K562 (cell line): ENCODE data around the gene POR. TPM values are rescaled to one million over a fixed set of nuclear protein-coding genes. Genes with fewer than 3 reads are reported as not detected.

Experiments used
- ATF1 ChIP-seq, 2 experiments: fragments of 450-650 bp in 1 of 2; IDR thresholded peaks; 2 replicates each; pipeline ENCODE4 v1.6.1; 2016; ENCODE audit warnings: missing compliant biosample characterization in 1 of 2, missing genetic modification characterization in 1 of 2
- CBX1 ChIP-seq: sonication (generic); IDR thresholded peaks from 2 replicates; pipeline ENCODE4 v1.6.1; 2016; ENCODE audit warnings: antibody characterized with exemption, low read depth, mild to moderate bottlenecking
- CREM ChIP-seq: IDR thresholded peaks from 2 replicates; pipeline ENCODE4 v1.6.1; 2014; ENCODE audit warnings: antibody characterized with exemption, low read depth
- DACH1 ChIP-seq: fragments of 450-650 bp; IDR thresholded peaks from 2 replicates; pipeline ENCODE4 v1.6.1; 2018; ENCODE audit not compliant: partially characterized antibody
- EP400 ChIP-seq: fragments of 450-650 bp; IDR thresholded peaks from 2 replicates; pipeline ENCODE4 v1.6.1; 2017; ENCODE audit warnings: antibody characterized with exemption, mild to moderate bottlenecking, moderate library complexity
- ERF ChIP-seq: fragments of 450-650 bp; formaldehyde crosslinking; IDR thresholded peaks from 2 replicates; pipeline ENCODE4 v1.4.0; 2020; ENCODE audit warnings: mild to moderate bottlenecking, mixed read lengths
- ESRRB ChIP-seq: fragments of 250-450 bp; sonication (Bioruptor Pico); IDR thresholded peaks from 2 replicates; pipeline ENCODE4 v1.5.0; 2020; ENCODE audit warnings: mild to moderate bottlenecking, moderate library complexity, borderline replicate concordance
- FOXJ3 ChIP-seq: sonication (generic); formaldehyde crosslinking; IDR thresholded peaks from 2 replicates; pipeline ENCODE4 v1.4.0; 2020; ENCODE audit warnings: mild to moderate bottlenecking, missing genetic modification reagents
- HDAC8 ChIP-seq: fragments of 450-650 bp; IDR thresholded peaks from 2 replicates; pipeline ENCODE4 v1.6.1; 2016; ENCODE audit warnings: mild to moderate bottlenecking, missing genetic modification characterization, moderate library complexity, missing compliant biosample characterization
- HMGN3 ChIP-seq: IDR thresholded peaks from 2 replicates; pipeline ENCODE4 v1.6.1; 2011; ENCODE audit warnings: borderline replicate concordance, low read depth, mild to moderate bottlenecking, mixed read lengths, low read length; ENCODE audit not compliant: insufficient read length; ENCODE audit errors: extremely low read depth
- MECOM ChIP-seq: fragments of 250-450 bp; sonication (Bioruptor Pico); IDR thresholded peaks from 2 replicates; pipeline ENCODE4 v1.8.0; 2022; ENCODE audit warnings: inconsistent platforms
- MIER1 ChIP-seq: fragments of 450-650 bp; IDR thresholded peaks from 2 replicates; pipeline ENCODE4 v1.6.1; 2016; ENCODE audit warnings: antibody characterized with exemption, mild to moderate bottlenecking, low read depth
- NFATC3 ChIP-seq: fragments of 450-650 bp; IDR thresholded peaks from 2 replicates; pipeline ENCODE4 v1.6.1; 2017; ENCODE audit warnings: mild to moderate bottlenecking
- NFIC ChIP-seq: fragments of 450-650 bp; IDR thresholded peaks from 2 replicates; pipeline ENCODE4 v1.6.1; 2017; ENCODE audit warnings: mild to moderate bottlenecking, inconsistent platforms
- OTX1 ChIP-seq: fragments of 450-650 bp; formaldehyde crosslinking; IDR thresholded peaks from 2 replicates; pipeline ENCODE4 v1.4.0; 2022; ENCODE audit warnings: mild to moderate bottlenecking
- RBM34 ChIP-seq: fragments of 200-400 bp; formaldehyde crosslinking; IDR thresholded peaks from 2 replicates; pipeline ENCODE4 v1.6.1; 2018; ENCODE audit warnings: low read length, borderline replicate concordance; ENCODE audit not compliant: insufficient read depth
- SMAD1 ChIP-seq: fragments of 150-350 bp; IDR thresholded peaks from 2 replicates; pipeline ENCODE4 v1.6.1; 2014; ENCODE audit warnings: low read length, low read depth; ENCODE audit not compliant: partially characterized antibody
- SMARCA5 ChIP-seq: fragments of 450-650 bp; IDR thresholded peaks from 2 replicates; pipeline ENCODE4 v1.6.1; 2016
- SMARCB1 ChIP-seq: IDR thresholded peaks from 2 replicates; pipeline ENCODE4 v1.6.1; 2011; ENCODE audit warnings: improper control_type of control experiment, low read depth; ENCODE audit not compliant: insufficient read length
- TAL1 ChIP-seq: fragments of 450-650 bp; IDR thresholded peaks from 2 replicates; pipeline ENCODE4 v1.6.1; 2016; ENCODE audit warnings: mild to moderate bottlenecking
- TEAD4 ChIP-seq, 2 experiments: sonication (generic) in 1 of 2; formaldehyde crosslinking in 1 of 2; IDR thresholded peaks; 2 replicates each; pipeline versions ENCODE4 v1.6.1 to v1.8.0; 2012 to 2022; ENCODE audit warnings: borderline replicate concordance in 1 of 2, inconsistent platforms in 1 of 2, low read length in 1 of 2, mild to moderate bottlenecking in 1 of 2, missing genetic modification reagents in 1 of 2
- TSC22D4 ChIP-seq: fragments of 450-650 bp; IDR thresholded peaks from 2 replicates; pipeline ENCODE4 v1.6.1; 2016; ENCODE audit warnings: missing genetic modification characterization, missing biosample characterization, control low read depth
- ZC3H4 ChIP-seq: sonication (generic); formaldehyde crosslinking; IDR thresholded peaks from 2 replicates; pipeline ENCODE4 v1.9.0; 2021; ENCODE audit warnings: missing genetic modification reagents, borderline replicate concordance
- ZKSCAN3 ChIP-seq: fragments of 250-450 bp; sonication (Bioruptor Pico); IDR thresholded peaks from 2 replicates; pipeline ENCODE4 v1.4.0; 2020
- ZNF133 ChIP-seq: fragments of 250-450 bp; sonication (Bioruptor Pico); IDR thresholded peaks from 2 replicates; pipeline ENCODE4 v1.4.0; 2020; ENCODE audit warnings: mild to moderate bottlenecking
- ZNF77 ChIP-seq: fragments of 250-450 bp; sonication (Bioruptor Pico); IDR thresholded peaks from 2 replicates; pipeline ENCODE4 v1.5.0; 2020
- polyA plus RNA-seq, 8 experiments: library from polyadenylated mRNA; depleted of rRNA in 4 of 8; stranded (reverse) in 5 of 8; unstranded in 3 of 8; fragments of >200 nt; fragmentation: Nextera tagmentation in 2 of 8; fragmentation: Illumina TruSeq in 1 of 8; extraction: Ambion mirVana in 2 of 8; extraction: Trizol in 1 of 8; gene quantifications; 2 replicates each; pipeline versions ENCODE4 v1.2.1 to v1.2.3, GENCODE V29; 2011 to 2014; ENCODE audit warnings: inconsistent platforms in 1 of 8, missing spikeins in 1 of 8
- total RNA-seq, 7 experiments: library from RNA; depleted of rRNA in 6 of 7; stranded (reverse); fragments of >200 nt in 6 of 7; fragmentation: Illumina TruSeq in 2 of 7; extraction: Trizol in 2 of 7; gene quantifications; 2 replicates each; pipeline versions ENCODE4 v1.2.1 to v1.2.3, GENCODE V29; 2011 to 2021; ENCODE audit warnings: low replicate concordance in 1 of 7
- TF ChIP-seq, protein P1 (sequence below): fragments of 450-650 bp; IDR thresholded peaks from 2 replicates; pipeline ENCODE4 v1.6.1; 2016; ENCODE audit warnings: low read depth, mild to moderate bottlenecking, moderate library complexity
- TF ChIP-seq, protein P2 (sequence below): fragments of 450-650 bp; formaldehyde crosslinking; IDR thresholded peaks from 2 replicates; pipeline ENCODE4 v1.4.0; 2022; ENCODE audit warnings: mild to moderate bottlenecking, moderate library complexity
- TF ChIP-seq, protein P3 (sequence below), 2 experiments: fragments of 450-650 bp; IDR thresholded peaks; 2 replicates each; pipeline ENCODE4 v1.6.1; 2016

Gene POR
- total and polyA plus RNA-seq, 9 of the 15 experiments (the other 6 are each of a cell fraction or from before 2014, with no cell fraction given), result 4.7 to 142 (median 40.8) TPM

DNA sequence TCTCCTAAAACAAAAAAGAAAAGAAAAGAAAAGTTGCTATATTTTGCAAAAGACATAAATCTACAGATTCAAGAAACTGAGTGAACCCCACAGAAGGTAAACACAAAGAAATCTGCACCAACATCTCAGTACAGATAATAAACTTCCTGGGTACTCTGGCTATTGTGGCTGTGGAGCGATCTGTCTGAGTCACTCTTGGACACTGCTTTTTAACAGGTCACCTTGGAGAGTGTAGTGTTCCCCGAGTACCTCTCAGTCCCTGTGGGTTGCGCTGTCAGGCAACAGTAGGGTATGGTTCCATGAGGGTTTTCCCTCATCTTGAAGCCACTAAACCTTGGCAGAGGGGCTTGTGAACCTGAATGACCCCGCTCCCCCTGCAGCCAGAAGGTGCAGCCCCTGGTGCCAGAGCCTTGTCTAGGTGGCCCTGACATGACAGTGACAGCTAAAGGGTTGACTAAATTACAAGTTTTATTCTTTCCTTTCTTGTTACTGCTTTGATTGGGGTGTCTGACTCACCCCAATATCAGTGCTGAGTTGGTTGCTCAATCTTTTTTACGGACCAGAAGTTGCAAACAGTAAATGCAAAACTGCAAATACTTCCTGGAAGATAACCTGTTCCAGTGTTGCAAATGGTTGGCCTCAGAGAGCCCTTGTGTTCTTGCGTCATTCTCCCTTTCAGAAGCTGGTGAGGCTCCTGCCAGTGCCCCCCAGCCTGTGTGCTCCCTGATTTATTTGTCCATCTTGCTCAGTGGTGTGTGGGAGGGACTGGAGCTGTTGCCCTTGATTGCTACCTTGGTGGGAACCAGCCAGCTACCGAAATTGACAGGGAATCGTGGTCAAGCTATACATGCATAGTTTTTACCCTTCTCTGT is 30.6 kb downstream of the POR start (continued):
- TF ChIP-seq ERF (CRISPR knock-in tag) (no peak), FOXJ3 (CRISPR knock-in tag) (no peak), CREM (no peak), DACH1 (peak; percentile 67), SMAD1 (no peak), HMGN3 (no peak), CBX1 (no peak), TAL1 (no peak), ZNF77 (CRISPR knock-in tag) (no peak), RBM34 (no peak), ZNF133 (no peak), EP400 (no peak), ATF1 (CRISPR knock-in tag; IDR thresholded peaks at IDR 0.05) (no peak), ATF1 (tag; IDR thresholded peaks at IDR 0.05) (no peak), OTX1 (CRISPR knock-in tag) (0 out of 2 replicates have a peak, but pooled peaks have one; percentile 3), MECOM (CRISPR knock-in tag) (0 out of 2 replicates have a peak, but pooled peaks have one; percentile 7), HDAC8 (tag) (no peak), MIER1 (no peak), SMARCA5 (no peak), ZC3H4 (no peak), ZKSCAN3 (CRISPR knock-in tag) (no peak), NFIC (no peak), ESRRB (CRISPR knock-in tag) (no peak), SMARCB1 (no peak), TEAD4 (IDR thresholded peaks at IDR 0.05; ENCODE audit: low read length) (no peak), TEAD4 (CRISPR knock-in tag; IDR thresholded peaks at IDR 0.05; ENCODE audit: borderline replicate concordance) (no peak), TSC22D4 (tag) (no peak), NFATC3 (no peak)
- TF ChIP-seq, protein P1, sequence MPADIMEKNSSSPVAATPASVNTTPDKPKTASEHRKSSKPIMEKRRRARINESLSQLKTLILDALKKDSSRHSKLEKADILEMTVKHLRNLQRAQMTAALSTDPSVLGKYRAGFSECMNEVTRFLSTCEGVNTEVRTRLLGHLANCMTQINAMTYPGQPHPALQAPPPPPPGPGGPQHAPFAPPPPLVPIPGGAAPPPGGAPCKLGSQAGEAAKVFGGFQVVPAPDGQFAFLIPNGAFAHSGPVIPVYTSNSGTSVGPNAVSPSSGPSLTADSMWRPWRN, result no peak
- TF ChIP-seq, protein P2, sequence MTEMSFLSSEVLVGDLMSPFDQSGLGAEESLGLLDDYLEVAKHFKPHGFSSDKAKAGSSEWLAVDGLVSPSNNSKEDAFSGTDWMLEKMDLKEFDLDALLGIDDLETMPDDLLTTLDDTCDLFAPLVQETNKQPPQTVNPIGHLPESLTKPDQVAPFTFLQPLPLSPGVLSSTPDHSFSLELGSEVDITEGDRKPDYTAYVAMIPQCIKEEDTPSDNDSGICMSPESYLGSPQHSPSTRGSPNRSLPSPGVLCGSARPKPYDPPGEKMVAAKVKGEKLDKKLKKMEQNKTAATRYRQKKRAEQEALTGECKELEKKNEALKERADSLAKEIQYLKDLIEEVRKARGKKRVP (CRISPR knock-in tag), result no peak
- TF ChIP-seq, protein P3, sequence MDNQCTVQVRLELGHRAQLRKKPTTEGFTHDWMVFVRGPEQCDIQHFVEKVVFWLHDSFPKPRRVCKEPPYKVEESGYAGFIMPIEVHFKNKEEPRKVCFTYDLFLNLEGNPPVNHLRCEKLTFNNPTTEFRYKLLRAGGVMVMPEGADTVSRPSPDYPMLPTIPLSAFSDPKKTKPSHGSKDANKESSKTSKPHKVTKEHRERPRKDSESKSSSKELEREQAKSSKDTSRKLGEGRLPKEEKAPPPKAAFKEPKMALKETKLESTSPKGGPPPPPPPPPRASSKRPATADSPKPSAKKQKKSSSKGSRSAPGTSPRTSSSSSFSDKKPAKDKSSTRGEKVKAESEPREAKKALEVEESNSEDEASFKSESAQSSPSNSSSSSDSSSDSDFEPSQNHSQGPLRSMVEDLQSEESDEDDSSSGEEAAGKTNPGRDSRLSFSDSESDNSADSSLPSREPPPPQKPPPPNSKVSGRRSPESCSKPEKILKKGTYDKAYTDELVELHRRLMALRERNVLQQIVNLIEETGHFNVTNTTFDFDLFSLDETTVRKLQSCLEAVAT (IDR thresholded peaks at IDR 0.05), result no peak
